ENCODE results near the gene XRCC4.

The XRCC4 gene

DNA sequence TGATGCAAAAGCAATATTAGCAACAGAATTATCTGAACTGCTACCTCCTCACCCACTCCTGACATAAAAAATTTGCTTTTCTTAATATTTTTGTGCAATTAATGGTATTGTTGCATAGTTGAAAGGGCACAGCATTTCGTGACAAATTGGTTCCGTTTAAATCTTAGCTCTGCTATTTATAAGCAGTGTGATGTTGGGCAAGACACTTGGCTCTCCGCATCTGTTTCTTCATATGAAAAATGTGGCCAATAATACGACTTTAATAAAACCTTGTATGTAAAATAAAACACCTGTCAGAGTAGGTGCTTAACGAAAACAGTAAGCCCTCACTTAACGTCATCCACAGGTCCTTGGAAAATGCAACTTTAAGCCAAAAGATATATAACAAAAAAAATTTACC, 4.4 kb upstream of the XRCC4 start:
- no peak for DNase-seq

DNA sequence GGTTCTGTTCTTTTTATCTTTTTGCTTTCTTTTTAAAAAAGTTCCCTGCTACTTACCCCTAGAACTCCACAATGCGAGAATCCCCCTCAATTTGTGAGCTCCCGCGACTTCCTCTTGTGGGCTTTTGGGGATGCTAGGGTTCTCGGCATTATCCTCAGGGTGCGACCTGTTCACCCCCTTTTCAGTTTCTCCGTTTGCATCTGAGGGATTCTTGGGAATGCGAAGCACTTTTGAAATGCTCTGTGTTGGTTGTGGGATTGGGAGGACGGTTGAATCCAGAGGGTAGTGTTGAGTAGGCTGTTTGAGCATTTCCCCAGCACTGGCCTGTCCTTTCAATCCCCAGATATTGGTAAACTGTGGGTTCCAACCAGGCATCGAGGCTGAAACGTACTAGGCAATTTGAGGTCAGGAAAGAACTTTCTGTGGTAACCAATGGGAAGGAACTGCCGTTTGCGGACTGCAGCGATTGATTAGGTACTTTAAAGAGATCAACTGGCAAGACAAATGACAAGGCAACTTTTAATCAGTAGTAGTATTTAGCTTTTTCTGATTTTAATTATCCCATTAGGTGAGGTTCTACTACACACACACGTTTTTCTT, 415 bp downstream of the XRCC4 start:
- no peak for DNase-seq

DNA sequence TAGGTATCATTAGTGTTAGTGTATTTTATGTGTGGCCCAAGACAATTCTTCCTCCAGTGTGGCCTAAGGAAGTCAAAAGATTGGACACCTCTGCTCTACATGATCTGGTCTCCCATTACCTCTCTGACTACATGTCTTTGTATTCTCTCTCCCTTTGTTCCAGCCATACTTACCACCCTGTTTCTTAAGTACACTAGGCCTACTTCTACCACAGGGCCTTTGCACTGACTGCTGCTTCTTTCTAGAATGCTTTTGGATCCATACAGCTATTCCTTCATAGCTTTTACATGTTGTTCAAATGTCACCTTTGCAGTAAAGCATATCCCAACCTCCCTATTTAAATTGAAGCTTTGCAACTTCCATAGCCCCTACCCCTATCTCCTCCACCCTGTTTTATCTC, 5.4 kb downstream of the XRCC4 start:
- DNase-seq = no peak

DNA sequence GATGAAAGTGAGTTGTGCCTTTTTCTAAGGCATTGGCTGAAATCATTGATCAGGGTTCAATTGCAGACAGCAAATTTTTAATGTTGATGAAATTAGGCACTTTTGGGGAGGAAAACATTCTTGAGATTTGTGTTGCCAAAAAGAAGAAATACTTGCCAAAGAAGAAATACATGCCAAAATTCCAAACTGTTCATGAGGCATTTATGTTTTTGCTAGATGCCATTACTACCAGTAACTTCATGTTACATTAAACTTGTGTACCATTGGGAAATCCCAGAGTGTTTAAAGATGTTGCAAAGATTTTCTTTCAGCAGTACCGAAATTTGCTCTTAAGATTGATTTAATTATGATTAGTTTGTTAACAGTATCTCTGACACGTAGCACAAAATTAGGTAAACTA, 7.0 kb downstream of the XRCC4 start:
- no peak for DNase-seq

DNA sequence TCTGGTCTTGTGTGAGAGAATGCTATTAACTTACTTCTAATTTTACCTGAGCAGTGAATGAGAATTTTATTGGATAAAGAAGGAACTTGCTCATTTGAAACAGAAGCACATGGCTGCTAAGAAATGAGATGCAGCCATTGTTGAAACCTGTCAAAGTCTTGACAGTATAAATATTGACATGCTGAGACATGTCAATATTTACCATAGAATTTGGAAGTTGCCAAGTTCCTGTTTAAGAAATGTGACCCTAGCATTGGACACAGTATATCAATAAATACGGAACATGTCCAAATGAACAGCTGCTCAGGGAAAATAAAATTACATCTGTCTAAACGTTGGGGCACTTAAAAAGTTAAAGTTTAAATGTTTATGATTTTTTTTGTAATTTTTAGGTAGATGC, 7.8 kb downstream of the XRCC4 start:
- no peak for DNase-seq

DNA sequence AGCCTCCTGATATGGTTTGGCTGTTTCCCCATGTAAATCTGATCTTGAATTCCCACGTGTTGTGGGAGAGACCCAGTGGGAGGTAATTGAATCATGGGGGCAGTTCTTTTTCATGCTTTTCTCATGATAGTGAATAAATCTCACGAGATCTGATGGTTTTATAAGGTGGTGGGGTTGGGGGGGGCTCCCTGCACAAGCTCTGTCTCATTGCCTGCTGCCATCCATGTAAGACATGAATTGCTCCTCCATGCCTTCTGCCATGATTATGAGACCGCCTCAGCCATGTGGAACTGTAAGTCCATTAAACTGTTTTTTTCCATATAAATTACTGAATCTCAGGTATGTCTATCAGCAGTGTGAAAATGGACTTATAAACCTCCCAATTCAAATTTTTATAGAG, 12.8 kb downstream of the XRCC4 start:
- no peak for DNase-seq

DNA sequence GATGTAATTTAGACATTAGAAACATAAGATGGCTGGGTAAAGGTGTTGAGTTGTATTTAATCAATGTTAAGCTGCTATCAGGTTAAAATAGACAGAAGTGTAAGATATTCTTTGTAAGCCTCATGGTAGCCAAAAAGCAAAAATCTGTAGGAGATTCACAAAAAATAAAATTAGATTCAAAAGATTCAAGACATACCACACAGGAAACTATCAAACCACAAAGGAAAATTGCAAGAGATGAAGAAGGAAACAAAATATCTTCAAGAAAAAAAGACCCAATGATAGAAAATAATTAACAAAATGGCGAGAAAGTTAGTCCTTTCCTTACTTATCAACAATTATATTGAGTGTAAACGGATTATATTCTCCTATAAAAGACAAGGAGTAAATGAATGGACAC, 15.3 kb downstream of the XRCC4 start:
- no peak for DNase-seq

DNA sequence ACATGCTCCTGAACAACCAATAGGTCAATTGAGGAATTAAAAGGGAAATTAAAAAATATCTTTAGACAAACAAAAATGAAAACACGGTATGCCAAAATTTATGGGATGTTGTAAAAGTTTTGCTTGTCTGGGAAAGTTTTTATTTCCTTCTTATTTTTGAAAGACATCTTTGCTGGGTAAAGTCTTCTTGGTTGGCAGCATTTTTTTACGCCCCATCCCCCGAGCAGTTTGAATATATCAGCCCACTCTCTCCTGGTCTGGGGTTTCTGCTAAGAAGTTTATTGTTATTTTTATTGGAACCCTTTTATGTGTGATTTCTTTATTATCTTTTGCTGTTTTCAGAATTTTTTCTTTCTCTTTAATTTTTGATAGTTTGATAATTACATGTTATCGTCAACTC, 16.3 kb downstream of the XRCC4 start:
- no peak for DNase-seq

DNA sequence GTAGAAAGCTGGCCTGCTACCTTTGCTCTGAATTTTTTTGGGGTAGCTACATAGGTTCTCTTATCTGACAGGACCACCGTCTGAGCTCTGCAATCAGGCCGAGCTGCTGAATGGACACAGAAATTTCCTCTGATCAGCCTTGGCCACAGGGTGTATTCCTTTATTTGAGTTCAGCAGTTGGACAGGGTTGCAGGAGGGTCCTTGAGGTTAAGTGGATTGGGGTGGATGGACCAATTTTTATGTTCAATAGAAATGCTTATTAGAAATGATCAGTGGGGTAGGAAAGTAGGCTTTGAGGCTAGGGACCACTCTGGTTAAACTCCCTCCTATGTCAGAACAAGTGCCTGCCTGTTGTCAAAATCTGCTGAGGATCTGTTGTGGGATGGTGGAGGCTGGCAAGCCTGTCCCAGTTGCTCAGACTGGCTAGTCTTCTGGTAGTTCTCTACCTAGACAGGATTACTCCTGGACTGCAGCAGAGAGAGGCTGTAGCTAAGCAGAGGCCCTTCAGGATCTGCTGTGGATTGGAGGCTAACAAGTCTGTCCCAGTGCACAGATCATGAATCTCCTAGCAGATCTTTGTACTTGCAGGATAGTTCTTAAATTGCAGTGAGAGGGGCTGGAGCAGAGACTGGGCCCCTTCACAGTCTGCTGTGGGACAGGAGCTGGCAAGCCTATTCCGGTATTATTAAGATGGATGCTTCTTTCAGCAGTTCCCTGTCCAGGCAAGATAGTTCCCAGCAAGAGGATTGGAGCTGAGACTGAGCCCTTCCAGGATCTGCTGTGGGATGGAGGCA, 18.0 kb downstream of the XRCC4 start:
- no peak for DNase-seq

DNA sequence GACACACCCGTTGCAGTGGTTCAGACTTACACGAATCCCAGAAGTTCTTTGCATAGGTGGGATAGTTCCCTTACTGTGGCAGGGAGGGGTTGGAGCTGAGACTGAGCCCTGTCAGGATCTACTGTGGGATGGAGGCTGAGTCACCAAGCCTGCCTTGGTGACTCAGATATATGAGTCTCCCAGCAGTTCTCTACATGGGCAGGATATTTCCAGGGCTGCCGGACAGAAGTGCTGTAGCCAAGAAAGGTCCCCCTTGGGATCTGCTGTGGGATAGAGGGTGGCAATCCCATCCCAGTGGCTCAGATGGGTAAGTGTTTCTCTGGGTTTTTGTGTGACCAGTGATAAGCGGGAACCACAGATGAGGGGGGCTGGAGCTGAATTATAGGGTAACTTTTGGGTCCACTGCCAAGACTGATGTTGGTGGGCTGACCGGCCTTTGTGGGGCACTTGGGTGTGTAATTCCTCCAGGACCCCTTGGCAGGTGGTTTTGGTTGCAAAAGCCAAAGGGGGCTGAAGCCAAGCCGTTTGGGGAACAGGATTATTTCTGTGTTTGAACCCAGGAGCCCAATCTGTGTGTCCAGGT, 18.7 kb downstream of the XRCC4 start:
- DNase-seq = no peak

DNA sequence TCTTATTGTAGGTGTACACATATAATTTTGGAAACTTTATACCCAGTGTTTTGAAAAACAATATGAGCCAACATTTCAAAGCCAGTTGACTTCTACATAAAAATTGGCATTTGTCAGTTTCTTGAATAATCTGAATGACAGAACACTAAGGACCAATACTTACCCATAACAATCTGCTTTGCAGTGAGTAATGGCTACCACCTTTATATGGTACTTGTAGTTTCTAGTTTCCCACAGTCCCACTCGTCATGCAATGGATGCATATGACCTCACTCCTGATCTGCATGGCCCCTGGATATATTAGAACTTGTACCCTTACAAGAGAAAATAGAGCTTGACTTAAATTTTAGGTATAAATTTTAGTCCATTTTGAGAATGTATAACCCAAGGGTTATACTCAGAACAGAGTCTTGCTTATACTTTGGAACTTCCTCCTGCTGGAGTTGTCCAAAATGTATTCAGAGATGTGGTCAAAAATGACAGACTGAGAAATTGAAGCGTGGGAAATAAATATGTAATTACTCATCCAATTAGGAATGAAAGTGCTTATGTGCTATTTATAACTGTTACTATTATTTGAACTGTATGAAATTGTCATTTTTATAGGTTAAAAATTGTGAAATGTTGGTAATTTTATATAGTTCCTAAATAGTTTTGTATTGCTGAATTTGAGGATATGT, 19.5 kb downstream of the XRCC4 start:
- DNase-seq = no peak

DNA sequence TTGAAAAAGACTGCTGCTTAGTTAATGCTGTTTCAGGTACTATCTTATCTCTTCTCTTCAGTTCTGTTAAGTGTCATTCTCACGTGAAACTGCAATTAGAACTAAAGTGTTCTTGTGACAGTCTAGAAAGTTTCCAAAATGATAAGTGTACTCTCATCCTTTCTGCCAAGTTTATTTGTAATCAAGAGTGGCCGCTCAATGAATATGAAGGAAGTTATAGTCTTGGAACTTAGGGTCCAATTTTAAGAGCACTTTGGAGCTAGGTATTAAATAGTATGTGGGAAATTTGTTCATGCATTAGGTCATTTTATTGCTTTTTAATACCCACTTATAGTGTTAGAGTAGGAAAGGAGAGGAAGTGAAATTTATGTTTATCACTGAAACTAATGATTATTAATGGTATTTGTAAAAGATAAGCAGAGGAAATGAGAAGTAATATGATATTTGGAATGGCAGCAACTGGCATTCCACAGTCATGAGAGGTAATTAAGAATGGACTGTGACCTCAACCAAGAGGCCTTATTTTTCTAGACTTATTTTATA, 20.4 kb downstream of the XRCC4 start:
- no peak for DNase-seq

DNA sequence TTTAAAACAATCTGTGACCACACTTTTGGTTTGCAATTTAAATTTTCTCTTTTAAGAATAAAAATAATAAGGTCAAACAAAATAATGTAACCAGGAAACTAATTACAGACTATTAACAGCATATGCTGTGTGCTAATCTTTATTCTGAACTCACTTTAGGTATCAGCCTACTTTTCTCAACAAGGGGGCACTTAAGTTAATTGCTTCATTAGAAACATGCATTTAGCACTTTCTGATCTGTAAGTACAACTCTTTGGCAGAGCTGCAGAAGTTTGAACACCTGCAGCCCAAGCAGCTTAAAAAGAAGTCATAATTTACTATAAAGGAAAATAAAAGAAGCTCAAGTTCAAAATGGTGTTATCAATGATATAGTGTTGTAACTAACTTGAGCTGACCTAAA, 21.7 kb downstream of the XRCC4 start:
- DNase-seq = no peak

DNA sequence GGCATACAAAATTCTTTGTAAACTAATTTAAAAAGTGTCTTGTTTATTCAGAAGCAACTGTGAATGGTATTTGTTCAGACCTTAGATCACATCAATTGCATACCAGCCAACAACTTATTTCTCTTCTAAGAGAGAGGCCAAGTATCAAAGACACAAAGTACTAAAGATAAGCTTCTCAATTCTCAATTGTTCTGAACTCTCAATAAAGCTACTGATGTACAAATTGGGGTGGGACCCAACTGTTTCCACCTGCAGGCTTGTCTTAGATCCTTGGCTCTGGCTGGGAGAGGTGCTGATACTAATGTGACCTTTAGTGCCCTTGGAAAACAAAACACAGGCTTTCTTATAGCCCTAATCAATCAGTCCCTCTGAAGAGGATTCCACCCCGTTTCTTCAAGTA, 22.1 kb downstream of the XRCC4 start:
- no peak for DNase-seq

DNA sequence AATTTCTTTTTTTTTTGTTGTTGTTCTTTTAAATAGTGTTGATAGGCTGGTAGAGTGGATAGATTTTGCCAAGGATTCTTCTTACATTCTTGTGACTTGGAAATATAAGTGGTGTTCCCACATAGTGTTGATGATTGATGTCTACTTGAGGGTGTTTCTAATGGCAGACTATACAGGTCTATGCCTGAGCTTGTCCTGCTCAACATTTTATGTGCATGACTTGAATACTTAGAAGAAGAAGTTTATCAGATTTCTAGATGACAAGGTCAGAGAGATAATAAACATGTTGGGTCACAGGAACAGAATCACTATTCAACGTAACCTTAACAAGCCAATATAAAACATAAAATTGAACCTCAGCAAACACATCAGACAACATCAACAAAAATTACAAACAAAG, 24.2 kb downstream of the XRCC4 start:
- no peak for DNase-seq

DNA sequence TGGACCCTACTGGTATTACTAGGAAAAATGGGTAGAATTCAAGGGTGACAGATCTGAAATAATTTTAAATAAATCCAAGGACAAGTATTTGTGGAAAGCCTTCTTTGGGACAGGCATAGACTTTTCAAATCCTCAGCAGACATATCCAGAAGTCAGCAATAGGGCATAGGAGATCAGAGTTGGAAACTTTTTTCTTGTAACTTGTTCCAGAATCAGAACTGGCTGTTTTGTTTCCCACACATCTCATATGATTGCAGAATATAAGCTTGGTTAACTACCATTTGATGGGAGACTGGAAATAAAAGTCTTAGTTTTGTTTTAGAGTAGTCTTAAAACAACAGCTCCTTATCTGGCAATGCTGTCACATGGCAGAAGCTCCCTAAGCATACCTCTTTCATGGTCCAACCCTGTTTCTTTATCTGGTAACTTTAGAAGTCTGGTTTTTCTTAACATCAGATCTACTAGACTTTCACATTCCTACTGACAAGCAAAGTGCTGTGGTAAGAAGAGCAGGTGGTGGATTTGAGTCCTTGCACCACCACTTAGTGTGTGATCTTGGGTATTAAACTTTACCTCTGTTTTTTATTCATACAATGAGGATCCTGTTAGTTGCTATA, 25.1 kb downstream of the XRCC4 start:
- DNase-seq = no peak

DNA sequence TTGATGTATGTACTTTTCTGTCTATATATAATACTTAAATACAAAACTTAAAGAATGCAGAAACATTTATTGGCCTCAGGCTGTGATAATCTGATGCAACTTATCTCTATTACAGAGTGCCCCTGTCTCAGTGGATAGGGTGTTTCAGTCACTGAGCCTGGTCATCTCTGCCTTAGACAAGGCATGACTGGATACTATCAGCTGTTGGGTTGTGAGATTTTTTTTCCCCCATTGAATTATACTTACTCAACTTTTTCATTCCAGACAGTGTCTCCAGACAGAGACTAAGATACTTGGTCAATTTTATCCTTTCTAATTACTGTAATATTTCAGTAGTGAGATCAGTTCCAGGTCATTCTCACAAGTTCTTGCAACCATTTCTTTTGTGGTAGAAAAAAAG, 26.7 kb downstream of the XRCC4 start:
- DNase-seq = no peak

DNA sequence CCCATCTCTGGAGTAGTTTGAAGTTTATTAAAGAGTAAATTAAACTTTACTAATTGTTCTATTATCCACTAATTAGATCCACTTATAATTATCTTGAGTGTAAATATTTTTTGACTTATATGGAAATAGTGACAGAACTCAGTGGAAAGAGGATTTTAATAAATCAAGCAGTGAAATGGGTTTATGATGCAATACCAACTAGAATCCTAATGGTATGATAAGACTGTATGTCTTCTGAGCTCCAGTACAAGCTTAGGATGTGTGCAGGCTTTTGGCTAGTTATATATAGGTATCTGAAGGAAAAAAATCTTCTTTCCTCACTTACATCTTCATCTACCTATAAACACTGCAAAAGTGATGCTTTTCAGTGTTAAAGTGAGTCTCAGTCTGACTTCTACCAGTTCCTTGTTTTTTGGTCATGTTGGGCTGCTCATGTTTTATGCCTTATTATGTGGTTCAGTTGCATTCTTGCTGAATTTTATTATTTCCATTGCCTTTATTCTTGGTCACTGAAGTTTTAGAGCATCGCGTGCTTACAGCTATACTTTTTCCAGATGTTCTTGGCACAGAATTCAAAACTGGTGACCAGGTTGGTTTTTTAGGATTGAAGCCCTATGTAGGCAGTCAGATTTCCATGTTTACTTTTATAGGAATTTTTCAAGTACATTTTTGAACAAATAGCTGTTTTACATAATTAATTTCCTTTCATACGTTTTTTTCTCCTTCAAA, 30.5 kb downstream of the XRCC4 start:
- DNase-seq = no peak

DNA sequence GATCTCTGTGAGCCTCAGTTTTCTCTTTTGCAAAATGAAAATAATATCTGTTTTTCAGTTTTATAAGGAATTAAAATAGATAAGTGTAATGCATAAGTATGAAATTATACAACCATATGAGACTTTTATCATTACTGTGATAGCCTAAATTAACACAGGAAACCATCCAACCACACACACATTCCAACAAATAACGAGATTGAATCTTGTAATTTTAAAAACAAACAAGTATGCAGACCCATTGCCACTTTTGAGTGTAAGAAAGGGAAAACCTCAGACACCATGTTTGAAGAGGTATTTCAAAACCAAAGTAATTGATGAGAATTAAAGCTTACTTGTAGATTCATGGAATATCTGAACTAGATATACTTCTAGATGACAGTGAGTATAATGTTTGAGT, 32.0 kb downstream of the XRCC4 start:
- DNase-seq = no peak

DNA sequence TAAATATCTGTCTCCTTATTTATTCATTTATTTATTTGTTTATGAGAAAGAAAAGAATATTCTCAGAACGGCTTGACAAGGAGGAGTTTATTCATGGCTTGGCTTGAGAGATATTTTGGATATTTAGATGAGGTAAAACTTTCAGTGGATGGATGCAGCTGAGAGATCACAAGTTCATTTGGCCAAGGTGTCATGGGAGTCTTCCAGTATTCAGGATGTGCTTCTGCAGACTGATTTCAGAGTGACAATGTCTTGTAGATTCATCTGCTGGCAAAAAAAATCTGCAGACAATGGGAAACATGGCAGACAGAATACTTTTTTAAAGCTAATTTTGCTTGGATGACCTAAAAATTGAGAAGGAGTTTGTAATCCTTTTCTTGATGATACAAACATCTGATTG, 38.5 kb downstream of the XRCC4 start:
- DNase-seq = no peak

DNA sequence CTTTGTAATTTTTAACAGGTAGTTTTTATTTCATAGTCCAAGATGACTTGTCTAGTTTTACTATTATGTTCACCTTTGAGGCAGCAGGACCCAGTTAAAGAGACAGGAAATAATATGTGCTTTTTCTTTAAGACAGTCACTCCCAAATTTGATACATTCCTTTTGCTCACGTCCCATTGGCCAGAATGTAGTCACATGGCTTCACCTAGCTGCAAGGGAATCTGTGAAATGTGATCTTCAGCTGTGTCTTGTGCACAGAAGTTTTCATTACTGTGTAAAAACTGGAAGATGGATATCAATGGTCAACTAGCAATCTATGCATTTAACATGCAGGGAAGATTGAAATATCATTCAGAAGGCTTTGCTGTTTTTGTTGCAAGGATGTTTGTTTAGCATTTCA, 41.1 kb downstream of the XRCC4 start:
- DNase-seq = no peak

DNA sequence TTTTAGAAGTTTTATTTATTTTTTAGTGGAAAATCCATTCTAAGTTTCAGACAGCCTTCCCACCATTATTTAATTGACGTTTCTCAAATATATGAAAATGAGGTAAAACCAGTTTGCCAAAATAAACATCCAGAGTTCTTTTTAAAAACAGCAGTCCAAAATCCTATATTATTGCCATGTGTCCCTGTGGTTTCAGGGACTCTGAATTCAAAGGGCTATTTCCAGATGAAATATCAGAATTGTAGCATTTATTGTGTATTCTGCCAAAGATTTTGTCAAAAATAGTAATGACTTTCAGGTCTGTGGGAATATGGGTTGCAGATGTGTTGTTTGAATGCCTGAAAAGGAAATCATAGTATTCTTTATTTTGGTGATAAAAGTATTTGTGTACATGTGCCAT, 41.6 kb downstream of the XRCC4 start:
- DNase-seq = no peak

DNA sequence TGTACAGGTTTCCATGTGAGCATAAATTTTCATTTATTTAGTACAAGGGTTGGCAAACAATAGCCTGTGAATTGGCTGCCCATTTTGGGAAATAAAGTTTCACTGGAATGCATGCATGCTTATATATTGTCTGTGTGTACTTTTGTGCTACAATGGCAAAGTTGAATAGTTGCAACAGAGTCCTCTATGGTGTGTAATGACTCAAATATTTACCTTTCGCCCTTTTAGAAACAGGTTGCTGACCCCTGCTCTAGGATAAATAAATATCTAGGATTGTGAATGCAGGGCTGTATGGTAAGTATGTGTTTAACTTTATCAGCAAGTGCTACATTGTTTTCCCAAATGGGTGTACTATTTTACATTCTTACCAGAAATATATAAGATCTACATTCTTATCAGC, 47.2 kb downstream of the XRCC4 start:
- DNase-seq = no peak
